HG03095 (cell line): ENCODE measurements around the gene WDR7.

Source experiments
- ATAC-seq: cut with Tn5 transposase; IDR thresholded peaks from one replicate; pipeline ENCODE4 v1.9.1; 2021; ENCODE audit warnings: moderate library complexity; ENCODE audit not compliant: unreplicated experiment

The WDR7 gene

DNA sequence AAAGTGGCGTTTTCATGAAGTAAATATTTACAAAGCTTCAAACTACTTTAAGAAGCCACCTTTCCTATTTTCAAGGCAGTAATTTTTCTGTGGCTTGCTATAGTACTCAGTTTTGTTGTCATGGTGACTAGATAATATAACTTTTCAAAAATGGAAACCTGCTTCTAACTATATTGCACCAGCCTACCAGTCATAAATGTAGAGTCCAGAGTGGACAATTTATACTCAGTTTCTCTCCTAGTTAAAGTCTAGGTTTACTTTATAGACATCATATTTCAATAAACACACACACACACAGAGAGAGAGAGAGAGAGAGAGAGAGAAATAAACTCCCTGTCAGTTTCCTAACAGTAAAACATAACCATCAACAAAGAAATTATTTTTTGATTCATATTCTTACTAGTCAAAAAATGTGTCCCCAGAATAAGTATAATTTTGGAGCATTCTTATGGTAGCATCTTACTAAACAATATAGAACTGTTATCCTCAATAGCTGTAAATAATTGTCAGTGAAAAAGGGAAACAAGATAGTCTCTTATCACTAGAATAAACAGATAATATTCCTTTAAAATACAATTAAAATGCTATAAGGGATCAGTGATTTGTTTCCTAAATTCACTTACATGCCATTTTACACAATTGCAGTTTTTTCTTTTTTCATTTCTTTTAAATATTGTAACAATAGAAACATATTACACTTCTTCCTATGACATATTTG is 332.3 kb downstream of the WDR7 start:
- no peak for ATAC-seq

DNA sequence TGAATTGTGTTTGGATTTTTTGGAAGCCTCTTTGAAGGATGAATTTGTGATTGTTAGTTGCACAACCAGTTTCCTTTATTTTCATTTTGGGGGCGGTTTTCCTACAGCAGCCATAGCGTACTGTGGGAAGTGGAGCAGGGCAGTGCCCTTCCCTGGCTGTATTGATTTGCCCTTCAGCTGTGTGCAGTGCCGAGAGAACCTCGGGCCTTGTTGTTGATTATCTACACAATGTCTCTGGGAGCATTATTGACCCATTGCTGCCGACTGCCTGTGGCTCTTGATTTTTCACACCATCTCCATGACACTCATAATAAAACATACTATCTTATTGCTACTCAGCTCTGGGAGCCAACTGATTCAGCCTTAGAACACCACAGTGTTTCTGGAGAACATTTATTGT is 333.6 kb downstream of the WDR7 start:
- no peak for ATAC-seq

DNA sequence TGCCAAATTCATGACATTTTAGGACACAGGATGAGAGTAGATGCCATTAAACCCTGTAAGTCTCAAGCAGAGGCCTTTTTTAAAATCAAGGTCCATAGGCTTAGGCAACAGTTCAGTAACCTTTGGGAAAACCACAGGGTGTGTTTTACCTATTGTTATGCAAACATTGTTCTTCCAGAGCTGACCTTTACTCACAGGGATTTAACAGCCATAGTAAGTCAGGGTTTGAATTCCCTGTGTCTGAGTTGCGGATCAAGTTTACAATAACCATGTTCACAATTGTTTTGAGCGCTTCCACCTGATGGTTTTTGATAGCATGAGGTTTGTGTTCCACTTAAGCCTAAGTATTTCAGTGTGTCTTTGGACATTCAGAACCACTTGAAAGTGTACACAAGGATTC is 335.7 kb downstream of the WDR7 start:
- no peak for ATAC-seq

DNA sequence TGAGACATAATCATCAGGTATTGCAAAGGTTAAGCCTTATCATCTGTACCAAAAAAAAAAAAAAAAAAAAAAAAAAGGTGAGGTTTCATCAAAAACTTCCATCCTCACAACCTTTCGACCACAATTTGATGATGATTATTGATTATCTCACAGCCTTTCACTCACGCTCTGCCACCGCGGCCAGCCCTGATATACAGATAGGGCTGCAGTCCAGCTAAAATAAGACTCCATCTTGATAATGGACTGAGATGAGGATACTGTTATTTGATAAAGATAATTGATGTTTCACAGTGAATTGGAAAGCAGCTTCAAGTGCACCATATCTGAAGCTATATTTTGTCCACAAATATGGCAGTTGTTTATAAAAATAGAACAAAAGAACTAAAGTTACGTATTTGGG is 336.1 kb downstream of the WDR7 start:
- no peak for ATAC-seq

DNA sequence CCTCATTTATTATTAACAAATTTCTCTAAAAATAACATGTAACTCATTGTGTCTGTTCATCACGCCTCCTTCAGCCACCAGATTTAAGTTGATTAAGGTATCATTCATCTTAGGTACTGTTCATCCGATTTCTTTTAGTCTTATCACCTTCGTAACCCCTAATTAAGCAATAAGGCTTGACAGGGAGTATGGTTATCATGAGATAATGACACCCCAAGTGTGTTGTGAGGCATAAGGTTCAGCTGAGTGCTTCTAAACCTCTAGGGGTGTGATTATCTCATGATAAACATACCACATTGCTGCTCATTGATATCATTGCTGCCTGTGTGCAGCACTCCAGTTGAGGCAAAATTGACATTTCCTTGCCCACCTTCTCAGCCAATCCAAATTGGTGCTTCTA is 336.9 kb downstream of the WDR7 start:
- ATAC-seq = no peak

DNA sequence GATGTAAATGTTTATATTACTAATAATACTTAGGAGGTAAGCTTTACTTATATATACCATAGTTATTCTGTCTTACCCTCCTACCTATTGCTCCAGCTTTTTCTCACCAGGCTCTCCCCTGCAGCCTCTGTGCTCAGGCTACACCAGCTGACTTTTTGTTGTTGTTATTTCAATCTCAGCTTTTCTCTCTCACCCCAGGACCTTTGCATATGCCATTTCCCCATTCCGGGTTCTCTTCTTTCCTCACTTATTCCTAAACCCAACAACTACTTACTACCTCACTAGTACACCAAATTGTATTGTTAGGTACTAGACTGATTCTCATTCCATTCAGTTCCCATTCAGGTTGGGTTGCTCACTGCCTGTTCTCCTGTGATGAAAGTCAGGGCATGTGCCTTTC is 339.5 kb downstream of the WDR7 start:
- no peak for ATAC-seq

DNA sequence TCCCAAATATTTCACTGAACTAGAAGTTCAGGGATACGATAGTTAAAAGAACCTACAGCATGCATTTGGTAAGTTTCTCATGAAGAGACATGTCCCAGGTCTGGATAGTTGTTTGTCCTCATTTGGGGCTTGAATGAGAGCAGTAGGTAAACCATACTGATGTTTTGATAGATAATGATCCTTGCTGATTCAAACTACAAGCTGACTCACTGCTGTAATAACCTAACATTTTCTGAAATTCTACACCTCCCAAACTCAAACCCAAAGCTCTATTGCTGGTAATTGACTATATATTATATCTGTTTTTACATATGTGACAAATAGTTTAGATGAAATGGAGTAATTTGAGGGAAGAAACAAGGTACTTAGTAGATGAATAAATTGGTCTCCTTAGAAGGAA is 341.6 kb downstream of the WDR7 start:
- ATAC-seq = no peak

DNA sequence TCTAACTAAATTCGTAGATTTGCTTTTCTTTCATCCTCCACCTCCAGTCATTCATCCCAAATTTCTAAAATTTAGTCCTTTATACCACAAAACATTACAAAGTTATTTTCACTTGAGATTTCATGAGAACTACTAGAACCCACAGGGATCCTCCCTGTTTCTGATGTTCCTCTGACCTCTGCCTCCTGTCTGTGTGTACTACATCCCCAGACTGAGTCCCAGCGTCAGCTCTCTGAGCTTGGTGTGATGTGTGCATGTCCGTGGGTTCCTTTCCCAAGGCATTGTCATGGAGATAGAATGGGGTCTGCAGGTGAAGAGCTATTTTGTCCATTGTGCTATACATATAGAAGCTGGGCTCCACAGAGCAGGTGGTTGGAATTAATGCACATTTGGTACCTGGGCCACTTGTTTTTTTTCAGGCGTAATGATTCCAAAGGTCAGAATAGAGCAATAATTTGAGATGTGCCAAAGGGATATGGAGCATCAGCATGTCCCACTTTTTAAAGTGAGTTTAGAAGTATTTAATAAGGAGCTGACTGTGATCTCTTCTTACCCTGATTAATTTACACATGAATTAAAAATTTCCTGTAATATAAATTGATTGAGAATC is 344.5 kb downstream of the WDR7 start:
- no peak for ATAC-seq

DNA sequence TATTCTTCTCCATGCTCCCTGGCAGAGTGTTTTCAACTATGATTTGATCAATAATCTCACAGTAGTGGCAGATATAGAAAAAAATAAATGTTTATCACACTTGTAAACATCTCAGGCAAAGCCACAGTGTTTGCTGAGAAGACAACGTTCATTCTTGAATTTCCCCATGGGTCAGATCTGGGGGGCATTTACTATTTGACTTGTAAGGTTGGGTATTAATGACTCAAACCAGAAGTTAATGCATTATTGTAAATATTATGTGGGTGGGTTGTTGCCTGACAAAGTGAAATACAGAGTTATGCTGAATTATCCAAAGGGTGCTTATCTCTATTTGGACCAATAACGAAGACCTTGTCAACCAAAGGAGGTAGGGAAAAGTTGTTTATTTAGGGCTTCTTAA is 346.0 kb downstream of the WDR7 start:
- no peak for ATAC-seq

DNA sequence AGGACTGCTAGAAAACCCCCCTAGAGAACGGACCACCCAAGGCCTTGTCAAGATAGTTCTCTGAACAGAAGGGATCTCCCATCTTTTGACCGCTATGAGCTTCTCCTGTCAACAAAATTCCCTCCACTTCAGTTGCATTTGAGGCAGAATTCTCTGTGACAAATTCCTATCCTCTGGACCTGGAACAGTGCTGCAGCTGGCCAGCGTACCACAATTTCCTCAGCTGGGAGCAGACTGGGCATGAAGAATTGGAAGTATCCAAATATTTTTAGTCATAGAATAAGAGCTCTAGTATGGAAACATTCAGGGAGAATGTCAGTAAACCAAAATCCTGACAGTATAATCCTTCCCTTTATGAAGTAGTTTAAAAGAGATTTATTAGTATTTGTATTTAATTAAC is 348.7 kb downstream of the WDR7 start:
- ATAC-seq = no peak

DNA sequence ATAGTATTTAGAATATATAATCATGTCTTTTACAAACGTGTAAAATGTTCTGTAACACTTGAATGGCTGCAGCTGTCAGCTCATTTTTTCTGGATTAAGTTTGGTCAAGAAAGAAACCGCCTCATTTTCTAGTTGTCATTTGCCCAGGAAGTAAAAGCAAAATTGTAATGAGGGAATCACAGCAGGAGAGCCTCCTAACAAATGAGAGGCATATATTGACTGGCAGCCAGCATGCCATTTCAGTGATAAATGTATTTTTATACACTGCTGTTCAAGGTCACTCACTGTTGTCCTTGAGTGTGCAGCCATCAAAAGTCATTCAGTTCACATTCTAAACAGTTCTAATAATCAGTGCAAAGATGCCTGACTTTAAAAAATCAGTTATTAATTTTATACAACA is 351.5 kb downstream of the WDR7 start:
- ATAC-seq = no peak

DNA sequence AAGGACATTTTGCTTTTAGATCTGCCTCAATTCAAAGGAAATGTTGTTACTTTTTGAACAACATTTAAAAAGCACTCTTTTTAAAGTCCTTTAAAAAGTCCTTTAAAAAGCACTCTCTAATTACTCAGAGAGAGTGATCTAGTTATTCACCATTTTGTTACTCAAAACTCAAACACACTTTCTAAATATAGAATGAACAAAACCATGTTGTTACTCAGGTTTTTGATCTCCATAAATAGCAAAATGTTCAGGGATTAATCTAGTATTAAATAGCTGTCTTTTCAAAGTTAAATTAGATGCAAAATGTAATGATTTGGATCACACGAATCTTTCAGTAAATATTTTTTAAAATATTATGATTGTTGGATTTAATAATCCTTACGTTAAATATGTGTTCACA is 352.2 kb downstream of the WDR7 start:
- no peak for ATAC-seq

DNA sequence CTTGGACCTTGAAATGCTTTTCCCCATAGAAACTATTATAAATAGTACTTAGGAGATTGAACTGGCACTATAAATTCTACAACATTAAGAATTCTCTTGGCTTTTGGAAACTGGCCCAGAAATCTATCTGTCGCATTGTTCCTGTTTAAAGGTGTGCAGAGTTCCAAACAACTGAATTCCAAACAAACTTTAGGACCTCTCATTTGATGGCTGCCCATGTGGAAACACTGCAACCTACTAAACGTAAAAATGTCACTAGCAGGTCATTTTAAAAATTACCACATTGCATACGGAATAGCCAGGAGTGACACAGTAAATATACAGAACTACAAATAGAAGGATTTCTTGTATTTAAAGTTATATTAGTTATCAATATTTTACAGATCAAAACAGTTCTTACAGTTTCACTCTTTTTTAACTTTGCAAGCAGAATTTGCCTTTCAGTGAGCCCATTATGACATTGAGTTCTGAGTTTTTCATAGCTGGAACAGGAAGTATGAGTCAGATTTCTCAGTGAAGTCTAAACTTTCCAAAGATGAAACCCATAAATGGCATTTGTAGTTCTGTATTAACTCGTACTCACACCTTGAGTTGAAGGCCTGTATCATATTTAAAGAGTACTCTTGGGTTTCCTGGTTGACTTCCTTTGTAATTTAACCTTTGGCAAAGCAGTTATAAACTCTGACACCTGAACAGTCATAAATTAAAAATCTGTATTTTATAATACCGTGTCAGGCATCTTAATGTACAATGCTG is 353.4 kb downstream of the WDR7 start:
- peak; percentile 97 for ATAC-seq

DNA sequence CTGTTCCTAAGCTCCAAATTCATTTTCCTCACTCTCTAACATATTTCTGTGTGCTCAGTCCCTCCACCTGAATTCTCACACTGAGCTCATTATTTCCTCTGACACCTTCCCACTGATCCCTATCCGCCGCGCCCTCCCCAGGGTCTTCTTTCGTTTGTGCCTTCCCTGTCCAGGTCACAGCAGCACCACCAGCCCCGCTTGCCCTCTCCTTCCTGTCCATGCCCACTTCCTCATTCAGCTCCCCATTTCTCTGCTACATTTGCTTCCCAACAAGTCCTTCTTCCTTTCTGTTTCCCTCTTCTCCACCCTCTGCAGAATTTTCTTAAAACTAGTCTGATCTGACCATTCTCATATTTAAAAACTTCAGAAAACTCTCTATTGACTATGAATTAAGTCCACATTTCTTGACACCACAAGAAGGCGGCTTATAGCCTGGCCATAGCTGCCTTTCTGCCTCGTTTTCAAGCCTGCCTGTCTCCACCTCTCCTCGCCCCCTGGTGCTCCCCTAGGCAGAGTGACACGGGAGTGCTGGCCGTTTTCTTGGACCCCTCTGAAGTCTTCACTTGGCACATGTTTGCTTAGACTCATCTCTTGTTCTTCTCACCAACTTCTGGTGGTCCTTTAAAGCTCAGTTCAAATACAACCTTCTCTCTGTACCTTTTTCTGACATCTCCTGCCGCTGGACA is 357.0 kb downstream of the WDR7 start:
- ATAC-seq = no peak

DNA sequence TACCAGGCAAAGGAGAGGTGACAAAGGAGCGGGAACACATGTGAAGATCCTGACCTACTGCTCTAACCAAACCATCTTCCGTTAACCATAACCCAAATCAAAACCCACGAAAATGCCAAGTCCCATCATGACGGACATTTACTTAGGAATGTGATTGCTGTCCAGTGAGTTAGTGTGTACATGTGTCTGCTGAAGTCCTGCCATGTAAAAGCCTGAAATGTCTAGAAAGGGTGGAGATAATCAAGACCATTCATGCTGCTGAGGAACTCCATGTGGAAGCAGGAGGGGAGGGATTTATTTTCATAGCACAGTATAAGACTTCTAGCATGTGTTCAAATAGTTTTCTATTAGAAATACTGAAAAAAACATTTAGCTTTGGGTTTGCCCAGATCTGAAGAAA is 358.7 kb downstream of the WDR7 start:
- ATAC-seq = no peak

DNA sequence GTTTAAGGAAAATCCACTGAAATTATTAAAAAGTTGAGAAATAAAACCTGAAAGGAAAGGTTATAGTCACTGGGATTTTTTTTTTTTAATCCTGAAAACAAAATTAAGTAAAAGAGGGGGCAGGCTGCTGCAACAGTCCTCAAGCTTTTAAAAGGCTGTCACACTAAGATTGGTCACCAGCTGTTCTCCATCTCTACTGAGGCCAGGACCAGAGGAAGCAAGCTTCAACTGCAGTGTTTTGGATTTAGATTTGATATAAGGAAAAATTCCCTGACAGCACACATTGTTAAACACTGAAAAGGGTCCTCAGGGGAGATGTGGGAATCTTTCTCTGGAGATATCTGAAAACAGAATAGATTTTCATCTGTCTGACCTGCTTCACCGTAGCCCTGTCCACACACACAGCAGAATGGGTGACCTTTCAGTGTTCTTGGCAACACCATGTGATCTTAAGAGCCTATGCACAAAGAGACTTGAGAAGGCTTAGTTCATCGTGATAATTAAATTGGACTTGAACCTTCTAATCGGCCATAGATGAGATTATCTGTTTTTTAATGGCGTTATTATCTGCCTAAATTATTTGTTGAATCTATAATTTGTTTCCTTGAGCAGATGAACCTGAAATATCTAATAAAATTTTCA is 363.7 kb downstream of the WDR7 start:
- no peak for ATAC-seq

DNA sequence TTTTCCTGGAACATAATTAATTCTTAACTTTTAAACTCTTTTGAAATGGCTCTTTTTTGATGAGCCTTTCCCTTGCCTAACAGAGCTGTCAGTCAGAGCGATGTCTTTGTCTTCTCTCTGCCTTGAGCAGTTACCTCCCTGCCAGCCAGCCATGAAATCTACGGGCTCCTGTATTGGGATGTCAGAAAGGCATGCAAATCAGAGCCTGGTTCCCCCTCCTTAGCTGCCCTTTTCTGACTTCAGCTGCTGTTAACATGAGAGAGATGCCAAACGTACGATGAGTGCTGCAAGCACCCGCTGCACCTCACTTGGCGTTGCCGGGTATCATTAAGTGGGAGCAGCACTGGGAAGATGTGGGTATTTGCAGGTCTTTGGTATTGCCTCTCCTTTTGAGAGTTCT is 364.3 kb downstream of the WDR7 start:
- no peak for ATAC-seq

DNA sequence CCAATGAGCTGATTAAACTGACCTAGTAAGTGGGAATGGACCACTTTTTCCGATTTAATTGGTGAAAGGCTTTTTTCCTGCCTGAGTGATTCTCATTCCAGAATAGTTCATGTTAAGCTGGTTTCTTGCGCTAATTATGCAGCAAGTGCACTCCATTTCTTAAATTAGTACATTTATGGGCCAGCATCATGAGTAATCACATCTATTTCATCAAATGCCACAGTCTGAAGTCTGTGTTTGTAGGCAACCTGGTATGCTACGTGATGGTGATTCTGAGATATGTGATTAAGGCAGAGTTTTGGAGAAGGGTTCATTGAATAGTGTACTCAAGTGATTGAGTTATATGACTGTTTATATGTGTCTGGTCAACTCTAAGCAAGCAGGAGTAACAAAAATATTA is 367.7 kb downstream of the WDR7 start:
- no peak for ATAC-seq

DNA sequence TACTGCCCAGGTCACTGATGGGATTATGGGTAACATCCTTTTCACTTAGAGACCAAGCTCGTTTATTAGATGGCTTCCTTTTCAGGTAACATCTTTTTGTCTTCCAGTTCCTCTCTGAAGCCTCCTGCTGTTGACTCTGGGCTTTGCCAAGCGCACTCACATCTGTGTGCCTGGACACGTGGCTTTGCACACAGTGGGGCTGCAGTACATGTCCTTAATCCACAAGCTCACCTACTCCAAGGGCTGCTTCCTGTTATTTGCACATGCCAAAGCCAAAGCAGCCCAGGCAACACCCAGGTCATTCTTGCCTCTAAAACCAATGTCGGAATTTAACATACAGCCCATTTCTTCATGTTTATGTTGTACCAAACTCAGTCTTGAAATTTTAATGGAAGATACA is 371.6 kb downstream of the WDR7 start:
- ATAC-seq = no peak

DNA sequence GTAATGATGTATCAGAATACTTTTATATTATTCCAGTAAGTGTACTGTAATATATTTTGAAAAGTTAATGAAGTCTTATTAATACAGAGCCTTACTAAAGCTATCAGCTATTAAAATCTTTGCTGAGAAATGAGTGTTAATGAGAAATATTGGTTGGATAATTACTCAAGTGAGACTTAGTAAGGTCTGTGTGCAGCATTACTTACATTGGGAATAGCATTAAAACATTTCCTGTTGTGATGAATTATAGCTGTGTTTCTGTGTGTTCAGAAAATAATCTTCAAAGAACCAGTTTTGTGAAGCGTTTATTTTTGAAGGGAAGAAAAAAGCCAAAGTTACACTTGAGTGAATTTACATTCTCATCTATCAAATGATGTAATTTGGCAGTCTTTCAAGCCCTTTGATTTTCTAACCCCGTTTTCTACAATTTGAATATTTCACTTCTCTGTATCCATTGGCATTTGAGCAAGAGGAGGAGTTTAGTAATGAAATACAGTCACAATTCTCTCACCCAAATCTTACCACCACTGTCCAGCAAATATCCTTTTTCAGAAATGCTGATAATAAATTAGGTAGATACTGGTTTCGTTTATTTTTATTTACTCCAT is 372.2 kb downstream of the WDR7 start:
- ATAC-seq = no peak

DNA sequence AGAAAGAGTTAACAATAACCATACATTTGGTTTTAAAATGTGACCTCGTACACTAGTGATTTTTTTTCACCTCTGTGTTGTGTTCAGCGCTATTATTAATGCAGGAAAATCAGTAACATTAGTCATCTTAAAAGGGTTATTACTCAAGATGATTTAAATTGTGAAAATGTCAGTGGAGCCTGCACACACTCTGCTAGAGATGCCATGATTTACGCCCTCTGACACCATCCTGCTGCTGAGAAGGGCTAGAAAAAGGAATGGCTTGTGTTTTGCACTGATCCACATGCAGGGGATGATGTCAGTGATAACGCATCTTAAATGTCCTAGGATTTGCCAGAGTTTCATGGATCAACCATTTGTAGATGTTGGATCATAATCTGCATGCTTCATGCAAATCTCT is 374.4 kb downstream of the WDR7 start:
- ATAC-seq = no peak
